Activated T-cell treated with anti-CD3 and anti-CD28 coated beads, Interleukin-2, amount 50 U/mL, for 48 hours (primary cell): Measurements from ENCODE around the gene NDUFS3.
"Not testable (repeated sequence)": the region's sequence is repeated elsewhere in the genome, so short reads cannot be mapped to it uniquely, and the experiment has no call there.

Source experiments
- DNase-seq, 2 experiments: peaks; one replicate each; pipeline ENCODE4 v3.0.0-alpha.2; 2020

Gene NDUFS3

DNA sequence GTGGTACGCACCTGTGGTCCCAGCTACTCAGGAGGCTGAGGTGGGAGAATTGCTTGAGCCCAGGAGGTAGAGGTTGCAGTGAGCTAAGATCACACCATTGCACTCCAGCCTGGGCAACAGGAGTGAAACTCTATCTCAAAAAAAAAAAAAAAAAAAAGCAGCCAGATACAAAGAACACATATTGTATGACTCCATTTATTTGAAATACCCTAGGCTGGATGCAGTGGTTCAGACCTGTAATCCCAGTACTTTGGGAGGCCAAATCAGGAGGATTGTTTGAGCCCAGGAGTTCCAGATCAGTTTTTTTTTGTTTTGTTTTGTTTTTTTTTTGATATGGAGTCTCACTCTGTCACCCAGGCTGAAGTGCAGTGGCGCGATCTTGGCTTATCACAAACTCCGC is 16.5 kb upstream of the NDUFS3 start:
- not testable (repeated sequence) for DNase-seq

DNA sequence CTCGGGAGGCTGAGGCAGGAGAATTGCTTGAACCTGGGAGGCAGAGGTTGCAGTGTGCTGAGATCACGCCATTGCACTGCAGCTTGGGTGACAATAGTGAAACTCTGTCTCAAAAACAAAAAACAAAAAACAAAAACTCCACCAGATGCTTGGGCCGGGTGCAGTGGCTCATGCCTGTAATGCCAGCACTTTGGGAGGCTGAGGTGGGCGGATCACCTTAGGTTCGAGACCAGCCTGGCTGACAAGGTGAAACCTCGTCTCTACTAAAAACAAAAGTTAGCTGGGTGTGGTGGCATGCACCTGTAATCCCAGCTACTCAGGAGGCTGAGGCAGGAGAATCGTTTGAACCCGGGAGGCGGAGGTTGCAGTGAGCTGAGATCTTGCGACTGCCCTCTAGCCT is 14.5 kb upstream of the NDUFS3 start:
- DNase-seq = not testable (repeated sequence)

DNA sequence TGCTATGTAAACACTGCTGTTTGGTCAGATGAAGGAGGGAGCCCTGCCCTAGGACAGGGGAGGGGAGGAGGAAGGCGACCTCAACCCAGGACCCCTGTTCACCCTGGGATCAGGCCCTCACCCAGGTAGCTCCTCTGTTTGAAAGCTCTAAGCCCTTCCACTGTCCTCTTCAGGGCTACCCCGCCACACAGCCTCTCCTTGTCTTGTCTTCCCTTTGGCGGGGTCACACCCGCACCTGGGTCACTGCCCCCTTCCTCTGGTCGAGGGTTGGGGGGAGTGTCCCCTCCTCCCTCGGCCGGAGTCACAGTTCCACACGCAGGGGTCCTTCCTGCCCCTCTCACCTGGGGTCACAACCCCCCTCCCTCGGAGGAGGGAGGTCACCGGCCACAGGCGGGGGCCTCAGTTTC is 13.9 kb upstream of the NDUFS3 start:
- no peak for DNase-seq

DNA sequence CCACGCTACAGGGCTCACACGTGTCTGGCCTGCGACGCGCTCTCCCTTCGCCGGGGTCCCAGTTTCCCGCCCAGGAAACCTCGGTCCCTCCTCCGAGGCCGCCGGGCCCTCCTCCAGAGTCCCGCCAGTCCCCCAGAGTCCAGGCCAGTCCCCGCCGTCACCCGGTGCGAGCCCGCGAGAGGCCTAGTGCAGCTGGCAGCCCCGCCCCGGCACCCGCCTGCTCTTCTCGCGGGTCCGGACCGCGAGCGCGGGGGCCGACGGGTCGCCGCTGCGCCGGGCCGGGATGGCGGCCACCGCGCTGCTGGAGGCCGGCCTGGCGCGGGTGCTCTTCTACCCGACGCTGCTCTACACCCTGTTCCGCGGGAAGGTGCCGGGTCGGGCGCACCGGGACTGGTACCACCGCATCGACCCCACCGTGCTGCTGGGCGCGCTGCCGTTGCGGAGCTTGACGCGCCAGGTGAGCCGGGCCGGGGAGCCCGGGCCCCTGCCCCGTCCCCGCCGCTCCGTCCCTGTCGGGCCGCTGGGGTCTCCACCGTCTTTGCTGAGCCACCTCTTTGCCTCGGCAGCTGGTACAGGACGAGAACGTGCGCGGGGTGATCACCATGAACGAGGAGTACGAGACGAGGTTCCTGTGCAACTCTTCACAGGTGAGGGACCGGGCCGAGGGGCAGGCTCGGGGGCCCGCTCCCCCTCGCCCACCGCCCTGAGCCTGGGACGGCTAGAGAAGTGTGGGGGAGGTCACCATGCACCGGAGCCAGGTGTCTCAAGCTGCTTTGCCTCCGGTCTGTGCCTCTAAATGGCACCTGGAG is 13.3 kb upstream of the NDUFS3 start, which contains the start of gene PTPMT1:
Gene PTPMT1, plus strand, starts transcription at position 260 of the 809 bp plus-strand sequence. Its CDS starts 24 bp downstream, at position 284.
- DNase-seq = peak; percentile 77 to 83

DNA sequence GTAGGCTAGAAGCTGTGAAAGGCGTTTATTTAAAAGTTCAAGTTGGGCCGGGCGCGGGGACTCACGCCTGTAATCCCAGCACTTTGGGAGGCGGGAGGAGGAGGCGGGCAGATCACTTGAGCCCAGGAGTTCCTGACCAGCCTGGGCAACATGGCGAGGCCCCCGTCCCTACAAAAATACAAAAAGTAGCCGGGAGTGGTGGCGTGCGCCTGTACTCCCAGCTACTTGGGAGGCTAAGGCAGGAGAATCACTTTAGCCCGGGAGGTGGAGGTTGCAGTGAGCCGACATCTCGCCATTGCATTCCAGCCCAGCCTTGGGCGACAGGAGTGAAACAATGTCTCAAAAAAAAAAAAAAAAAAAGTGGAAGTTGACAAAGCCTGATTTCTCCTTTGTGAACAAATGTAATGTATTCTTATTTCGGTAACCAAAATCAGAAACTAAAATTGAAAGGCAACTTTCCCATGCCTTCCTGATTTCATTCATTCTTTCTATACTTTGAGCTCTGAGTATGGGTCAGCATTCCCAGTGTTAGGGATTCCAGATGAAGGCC is 12.7 kb upstream of the NDUFS3 start:
- DNase-seq = no peak

DNA sequence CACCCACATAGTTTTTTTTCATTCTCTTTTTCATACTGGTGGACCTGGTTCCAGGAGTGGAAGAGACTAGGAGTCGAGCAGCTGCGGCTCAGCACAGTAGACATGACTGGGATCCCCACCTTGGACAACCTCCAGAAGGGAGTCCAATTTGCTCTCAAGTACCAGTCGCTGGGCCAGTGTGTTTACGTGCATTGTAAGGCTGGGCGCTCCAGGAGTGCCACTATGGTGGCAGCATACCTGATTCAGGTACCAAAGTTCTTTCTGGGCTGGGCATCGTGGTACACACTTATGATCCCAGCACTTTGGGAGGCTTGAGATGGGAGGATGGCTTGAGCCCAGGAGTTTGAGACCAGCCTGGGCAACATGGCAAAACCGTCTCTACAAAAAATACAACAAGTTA is 9.2 kb upstream of the NDUFS3 start:
- no peak for DNase-seq

DNA sequence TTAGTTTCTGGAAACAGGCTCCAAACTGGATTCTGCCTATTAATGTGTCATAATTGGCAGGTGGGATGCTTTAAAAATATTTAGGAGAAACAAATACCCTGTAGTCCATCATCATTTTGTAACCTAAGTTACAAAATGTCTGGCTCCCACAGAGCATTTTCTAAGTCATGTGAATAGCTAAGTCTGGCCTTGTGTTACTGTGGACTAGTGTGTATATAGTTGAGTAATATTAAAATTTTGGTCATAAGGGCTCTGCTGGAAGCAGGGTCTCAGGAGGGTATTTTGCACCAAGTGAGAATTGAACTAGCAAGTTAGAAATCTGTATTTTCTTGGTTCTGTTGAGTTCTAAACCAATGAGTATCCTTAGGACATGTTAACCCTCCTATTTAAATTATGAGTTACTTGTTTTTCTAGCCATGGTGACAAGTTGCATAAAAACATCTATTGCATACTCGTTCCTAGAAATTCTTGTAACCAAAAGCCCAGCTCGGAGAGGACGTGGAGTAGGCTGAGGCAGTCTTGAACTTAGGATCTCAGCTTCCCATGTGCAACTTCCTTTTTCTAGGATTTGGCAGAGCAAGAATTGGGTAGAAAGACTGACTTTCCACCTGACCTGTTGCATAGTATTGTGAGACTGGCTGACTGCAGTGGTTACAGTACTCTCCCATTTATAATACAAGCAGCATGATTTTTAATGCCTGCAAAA is 8.1 kb upstream of the NDUFS3 start:
- DNase-seq = no peak

DNA sequence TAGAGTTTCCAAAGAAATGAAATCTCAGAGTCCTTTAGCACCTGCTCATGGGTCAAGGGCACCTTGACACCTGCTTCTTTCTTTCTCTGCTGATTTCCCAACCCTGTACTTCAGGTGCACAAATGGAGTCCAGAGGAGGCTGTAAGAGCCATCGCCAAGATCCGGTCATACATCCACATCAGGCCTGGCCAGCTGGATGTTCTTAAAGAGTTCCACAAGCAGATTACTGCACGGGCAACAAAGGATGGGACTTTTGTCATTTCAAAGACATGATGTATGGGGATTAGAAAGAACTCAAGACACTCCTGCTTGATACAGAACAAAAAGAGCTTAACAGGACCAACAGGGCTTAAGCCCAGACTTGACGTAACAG is 7.5 kb upstream of the NDUFS3 start:
- no peak for DNase-seq

DNA sequence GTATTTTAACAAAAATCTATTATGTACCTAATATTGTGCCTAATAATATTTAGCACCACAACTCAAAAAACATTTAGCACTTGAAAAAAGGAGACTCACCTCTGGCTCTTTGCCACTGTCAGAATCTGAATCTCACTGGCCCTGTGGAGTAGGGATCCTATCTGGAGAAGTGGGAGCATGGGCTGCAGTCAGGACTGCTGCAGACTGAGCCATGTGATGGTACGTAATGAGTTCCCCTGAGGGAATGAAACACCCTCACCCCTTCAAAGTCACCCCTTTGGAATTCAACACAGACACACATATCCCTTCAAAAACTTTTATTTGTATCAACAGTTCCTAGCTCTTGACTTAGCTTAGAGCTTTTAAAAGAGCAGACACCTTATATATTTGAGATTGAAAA is 7.0 kb upstream of the NDUFS3 start:
- no peak for DNase-seq

DNA sequence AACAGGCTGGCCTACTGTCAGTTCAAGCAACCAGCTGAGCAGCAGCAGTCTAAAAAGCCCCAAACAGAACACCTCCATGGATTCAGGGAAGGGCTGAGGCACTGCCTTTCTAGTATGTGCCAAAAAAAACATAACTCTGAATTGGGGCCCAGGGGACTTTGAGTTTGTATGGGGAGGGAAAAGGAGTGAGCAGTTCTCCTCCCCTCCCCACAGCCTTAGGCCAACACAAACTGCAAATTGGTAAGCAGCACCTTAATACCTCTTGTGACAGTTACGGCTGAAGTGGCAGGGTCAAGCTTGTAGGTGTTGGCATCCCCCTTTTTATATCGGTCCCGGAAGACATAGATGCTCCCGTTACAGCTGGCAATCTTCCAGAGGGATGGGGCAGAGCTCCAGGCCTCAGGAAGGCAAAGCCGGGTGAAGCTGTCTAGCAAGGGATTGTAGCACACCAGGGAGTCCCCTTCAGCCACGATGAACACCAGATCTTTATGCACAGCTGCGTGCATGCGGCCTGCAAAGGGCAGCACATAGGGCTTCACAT is 6.1 kb upstream of the NDUFS3 start:
- DNase-seq = no peak

DNA sequence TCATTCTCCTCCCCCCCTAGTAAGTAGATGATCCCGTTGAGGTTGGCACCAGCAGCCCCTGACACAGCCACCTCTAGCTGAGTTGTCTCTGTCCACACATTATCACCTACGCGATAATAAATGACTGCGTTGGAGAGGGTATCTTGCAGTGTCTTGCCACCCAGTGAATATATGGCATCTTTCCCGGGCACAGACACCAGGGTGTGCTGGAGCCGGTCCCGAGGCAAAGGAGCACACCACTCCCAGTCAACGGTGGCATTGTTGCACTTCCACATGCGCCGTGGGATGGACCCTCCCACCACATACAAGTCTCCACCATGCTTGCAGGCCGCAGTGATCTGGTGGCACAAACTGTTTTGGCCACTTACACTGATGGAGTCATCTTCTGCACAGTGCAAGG is 5.6 kb upstream of the NDUFS3 start:
- no peak for DNase-seq

DNA sequence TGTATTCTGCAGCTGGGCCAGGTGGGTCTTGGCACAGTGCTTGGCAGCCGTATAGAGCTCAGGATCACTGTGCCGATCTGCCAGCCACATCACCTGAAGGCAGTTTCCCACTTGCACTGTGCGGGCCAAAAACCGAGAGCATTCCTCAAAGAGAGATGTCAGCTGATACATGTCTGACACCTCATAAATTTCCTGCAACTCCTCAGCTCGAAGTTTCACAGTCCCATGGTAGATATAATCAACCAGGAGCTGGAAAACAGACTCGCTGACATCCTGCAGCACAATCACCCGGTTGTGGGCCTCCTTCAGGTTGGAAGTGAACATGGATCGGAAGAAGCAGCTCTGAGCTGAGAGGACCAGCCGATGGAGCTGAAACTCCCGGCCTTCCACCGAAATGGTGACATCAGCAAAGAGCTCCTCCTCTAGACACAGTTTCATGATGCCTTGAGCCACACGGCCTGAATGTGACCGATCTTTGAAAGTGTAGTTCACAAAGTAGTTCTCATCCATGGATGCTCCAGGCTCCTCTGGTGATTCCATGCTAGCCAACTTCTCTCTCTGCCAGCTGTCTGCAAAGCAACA is 1.3 kb upstream of the NDUFS3 start:
- DNase-seq = no peak

DNA sequence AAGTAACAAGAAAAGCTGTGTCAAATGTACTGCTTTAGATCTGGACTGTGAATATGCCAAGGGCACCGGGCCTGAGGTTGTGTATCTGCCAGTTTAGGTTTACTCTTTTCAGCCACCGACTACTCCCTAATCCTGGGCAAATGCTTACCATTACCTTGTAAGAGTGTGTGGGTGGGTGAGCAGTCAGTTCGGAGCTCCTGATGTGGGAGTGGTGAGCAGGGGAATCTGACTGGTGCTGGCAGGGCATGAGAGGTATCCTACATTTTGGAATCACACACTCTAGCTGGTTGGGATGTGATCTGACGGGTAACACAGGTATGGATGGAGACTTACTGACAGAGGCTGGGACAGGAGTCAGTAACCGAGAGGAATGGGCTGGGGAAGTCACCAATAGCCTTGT is 5.0 kb downstream of the NDUFS3 start:
- DNase-seq = no peak

DNA sequence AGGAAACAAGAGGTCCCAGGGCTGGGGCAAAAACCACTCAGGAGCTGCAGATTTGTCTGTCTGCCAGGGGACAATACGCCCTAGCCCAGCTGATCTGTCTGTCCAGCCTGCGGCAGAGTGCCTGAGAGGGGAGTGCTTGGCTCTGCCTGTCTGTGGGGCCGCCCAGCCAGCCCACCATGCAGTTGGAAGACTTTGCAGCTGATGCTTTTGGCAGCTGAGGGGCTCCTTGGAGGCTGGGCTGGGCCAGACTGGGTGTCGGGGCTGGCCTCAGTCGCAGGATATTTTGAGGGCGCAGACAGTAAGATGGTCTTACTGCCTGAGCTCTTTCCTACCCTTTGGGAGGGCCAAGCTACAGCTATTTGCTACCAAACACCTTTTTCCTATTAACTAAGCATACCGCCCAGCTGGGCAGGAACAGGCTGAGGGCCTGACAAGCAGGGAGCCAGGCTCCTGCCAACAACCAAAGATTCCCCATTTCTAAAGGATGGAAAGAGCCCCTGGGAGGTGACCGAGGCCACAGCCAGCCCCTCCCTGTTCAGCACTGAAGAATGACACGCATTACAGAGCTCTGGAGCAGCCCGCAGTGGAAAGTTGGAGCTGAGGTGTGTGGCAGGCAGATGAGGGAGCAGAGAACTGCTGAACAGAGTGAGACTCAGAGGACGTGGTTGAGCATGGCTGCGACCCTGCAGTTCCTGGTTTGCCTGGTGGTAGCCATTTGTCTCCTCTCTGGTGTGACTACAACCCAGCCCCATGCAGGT is 7.4 kb downstream of the NDUFS3 start, which contains the start of gene FAM180B:
Gene FAM180B, plus strand, starts transcription at position 581 of the 758 bp plus-strand sequence. Its CDS starts 91 bp downstream, at position 672.
- DNase-seq = no peak

DNA sequence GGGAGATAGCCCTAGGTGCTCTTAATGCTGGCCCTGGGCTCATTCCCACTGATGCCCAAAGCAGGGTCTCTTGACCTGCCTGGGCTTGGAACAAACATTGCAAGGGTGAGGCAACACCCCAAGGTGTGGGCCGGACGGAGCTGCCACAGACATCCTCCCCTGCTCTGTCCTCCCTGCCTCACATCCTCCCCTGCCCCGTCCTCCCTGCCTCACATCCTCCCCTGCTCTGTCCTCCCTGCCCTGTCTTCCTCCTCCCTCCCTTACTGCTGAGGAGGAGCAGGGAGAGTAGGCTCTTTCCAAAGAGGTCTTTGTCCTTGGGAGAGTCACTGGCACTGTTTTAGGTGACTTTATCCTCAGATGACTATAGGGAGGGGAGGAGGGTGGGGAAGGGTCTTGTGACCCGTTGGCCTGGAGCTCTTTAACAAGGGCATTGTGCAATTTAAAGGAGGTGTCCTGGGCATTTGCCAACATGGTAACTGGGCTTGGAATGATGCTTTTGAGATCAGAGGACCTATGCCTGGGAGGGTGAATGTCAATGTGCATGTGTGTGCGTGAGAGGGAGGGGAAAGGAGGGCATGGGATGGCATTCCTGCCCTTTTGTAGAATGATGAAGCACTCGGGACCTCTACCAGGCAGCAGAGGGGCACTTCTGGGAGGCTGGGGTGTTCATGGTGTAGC is 8.3 kb downstream of the NDUFS3 start:
- DNase-seq = no peak

DNA sequence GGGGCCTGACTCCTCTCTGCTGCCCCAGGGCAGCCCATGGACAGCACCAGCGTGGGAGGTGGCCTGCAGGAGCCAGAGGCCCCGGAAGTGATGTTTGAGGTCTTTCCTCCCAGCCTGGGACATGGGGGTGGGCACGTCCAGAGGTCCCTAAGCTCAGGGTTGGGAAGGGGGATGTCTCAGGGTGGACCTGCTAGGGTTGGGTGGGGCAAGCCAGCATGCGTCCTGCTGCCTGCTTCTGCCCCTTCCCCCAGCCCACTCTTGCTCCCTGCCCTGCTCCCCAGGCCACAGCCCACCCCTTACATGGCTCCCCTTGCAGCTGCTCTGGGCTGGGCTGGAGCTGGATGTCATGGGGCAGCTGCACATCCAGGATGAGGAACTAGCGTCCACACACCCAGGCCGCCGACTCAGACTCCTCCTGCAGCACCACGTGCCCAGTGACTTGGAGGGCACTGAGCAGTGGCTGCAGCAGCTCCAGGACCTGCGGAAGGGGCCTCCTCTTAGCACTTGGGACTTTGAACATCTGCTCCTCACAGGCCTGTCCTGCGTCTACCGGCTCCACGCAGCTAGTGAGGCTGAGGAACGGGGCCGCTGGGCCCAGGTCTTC is 9.0 kb downstream of the NDUFS3 start:
- no peak for DNase-seq

DNA sequence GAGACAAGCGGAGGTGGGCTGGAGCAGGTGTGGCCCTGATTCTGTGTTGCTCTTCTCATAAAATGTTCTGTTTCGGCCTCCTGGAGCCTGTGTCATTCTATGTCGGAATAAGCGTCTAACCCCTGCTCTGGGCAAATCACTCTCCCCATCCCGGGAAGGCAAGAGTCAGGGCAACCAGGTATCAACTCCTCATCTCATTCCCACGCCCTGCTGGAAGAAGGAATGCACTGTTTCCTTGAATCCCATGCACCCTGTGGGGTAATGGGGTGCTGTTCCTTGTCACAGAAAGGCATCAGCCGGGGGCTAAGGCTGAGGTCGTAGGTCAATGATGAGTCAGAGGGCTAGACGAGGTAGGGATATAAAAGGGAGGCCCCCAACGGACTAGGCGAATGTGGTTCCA is 10.2 kb downstream of the NDUFS3 start:
- DNase-seq = no peak

DNA sequence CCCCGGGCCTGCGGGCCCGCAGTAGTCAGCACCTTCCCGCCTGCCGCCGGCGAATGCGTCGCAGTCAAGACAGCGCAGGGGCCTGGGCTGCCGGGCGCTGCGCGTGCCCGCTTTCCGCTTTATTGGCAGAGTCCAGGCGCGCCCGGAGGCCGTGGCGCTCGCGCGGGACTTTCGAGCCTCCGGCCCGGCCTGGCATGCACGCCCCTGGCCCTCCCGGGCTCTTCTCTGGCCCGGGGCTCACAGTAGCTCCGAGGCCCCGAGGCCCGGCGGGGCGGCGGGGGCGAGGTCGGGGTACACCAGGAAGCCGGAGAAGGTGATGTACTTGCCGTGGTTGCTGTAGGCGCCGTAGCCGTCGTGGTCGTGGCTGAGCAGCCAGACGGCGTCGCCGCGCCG is 10.7 kb downstream of the NDUFS3 start:
- no peak for DNase-seq

DNA sequence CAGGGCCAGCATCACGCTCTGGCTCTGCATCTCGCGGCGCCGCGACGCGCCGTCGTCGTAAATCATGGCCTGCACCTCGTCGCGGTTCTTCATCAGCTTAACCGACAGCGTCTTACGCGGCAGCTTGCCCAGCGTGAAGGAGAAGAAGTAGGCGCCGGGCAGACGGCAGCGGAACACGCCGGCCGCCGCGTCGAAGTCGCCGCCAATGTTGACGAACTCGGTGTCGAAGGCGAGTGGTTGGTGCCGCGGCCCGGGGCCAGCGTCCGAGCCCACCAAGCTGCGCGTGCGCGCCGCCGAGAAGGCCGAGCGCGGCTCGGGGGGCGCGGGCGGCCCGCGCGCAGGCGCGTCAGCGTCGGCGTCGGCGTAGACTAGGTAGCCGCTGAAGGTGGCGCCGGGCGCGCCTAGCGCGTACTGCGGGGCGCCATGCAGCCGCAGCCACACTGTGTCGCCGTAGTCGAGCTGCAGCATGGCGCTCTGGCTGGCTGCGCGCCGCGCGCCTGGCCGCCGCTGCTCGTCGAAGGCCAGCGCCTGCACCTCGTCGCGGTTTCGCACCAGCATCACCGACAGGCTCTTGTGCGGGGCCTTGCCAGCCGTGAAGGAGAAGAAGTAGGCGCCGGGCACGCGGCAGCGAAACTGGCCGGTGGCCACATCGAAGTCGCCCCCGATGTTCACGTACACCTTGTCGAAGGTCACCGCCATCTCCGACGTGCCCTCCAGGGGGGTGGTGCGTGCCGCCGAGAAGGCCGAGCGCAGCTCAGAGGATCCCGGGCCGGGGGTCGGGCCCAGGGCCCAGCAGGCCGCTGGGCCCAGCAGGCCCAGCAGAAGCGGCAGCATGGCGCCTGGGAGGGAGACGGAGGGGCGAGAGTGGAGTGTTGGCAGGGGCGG is 11.3 kb downstream of the NDUFS3 start:
- no peak for DNase-seq

DNA sequence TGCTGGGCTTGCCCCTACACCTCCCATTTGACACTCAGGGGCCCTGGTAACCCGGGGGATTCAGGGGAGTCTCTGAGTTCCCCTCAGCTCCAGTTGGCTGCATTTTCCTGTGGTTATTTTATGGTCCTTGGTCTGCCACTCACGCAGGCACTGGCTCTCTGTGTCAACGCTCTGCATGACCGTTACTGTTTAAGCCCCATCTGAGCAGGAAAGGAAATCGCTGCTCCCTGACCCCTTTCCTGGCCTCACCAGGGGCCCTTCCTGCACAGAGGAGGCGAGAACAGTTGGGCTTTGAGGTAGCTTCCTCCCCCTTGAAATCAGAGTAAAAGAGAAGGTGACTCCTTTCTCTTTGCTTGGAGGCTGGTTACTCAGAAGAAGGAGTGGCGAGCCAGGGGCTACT is 12.9 kb downstream of the NDUFS3 start:
- DNase-seq = no peak
